Cardiac fibroblast (primary cell): ENCODE data around the gene EHHADH.
A peak's percentile ranks its signal among the peaks of the same experiment; 100 is the strongest.

Experiments
- DNase-seq, 2 donors: peaks; one replicate each; pipeline versions ENCODE4 v3.0.0 to v3.0.0-alpha.2; 2010; ENCODE audit warnings: low read depth in 2 of 2
- H3K4me3 ChIP-seq, 2 donors: replicated peaks in 1 of 2; 1 replicate in 1 of 2; 2 replicates in 1 of 2; pipeline ENCODE4 v1.5.1; 2011; ENCODE audit warnings: low read depth in 2 of 2, low read length in 2 of 2, mild to moderate bottlenecking in 2 of 2, moderate library complexity in 1 of 2
- TF ChIP-seq, protein P1 (sequence below): IDR thresholded peaks from one replicate; pipeline ENCODE4 v1.5.1; 2011; ENCODE audit warnings: low read depth, mild to moderate bottlenecking, low read length, inconsistent platforms

The EHHADH gene

DNA sequence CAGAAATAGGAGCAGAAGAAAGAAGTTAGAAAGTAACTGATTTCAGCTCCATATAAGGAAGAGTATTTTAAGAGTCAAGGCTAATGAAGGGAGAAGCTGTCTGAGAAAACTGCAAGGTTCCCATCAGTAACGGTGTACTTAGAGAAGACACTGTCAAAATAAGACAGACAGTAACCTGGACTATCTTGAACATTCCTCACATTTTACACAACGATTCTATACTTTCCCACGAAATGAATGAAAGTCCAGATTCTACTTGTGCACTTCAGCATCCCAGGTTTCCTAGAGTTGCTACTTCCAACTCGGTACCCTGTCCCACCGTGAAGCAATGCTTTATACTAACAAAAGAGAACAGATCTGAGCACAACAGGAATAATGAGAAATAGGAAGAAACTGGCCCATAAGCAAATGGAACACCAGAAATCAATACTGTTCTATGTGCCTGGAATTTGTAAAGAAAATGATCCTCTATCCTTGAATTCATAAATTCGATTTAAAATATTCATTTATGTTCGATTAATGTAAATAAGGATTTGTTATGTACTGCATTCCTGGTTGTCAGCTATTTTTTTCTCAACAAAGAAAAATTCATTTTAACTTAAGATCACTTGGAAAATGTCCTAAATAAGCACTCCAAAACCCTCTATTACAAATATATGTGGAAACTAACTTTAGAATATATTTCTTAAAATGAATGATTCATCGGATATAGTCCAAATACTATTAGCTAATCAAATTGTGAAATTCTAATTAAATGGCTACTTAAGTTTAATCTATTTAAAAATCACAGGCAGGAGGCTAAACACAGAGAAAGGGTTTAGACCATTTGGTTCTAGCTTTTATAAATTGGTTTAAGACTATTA lies 102.5 kb downstream of the EHHADH start:
- TF ChIP-seq, protein P1, sequence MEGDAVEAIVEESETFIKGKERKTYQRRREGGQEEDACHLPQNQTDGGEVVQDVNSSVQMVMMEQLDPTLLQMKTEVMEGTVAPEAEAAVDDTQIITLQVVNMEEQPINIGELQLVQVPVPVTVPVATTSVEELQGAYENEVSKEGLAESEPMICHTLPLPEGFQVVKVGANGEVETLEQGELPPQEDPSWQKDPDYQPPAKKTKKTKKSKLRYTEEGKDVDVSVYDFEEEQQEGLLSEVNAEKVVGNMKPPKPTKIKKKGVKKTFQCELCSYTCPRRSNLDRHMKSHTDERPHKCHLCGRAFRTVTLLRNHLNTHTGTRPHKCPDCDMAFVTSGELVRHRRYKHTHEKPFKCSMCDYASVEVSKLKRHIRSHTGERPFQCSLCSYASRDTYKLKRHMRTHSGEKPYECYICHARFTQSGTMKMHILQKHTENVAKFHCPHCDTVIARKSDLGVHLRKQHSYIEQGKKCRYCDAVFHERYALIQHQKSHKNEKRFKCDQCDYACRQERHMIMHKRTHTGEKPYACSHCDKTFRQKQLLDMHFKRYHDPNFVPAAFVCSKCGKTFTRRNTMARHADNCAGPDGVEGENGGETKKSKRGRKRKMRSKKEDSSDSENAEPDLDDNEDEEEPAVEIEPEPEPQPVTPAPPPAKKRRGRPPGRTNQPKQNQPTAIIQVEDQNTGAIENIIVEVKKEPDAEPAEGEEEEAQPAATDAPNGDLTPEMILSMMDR, result no peak
- H3K4me3 ChIP-seq, result no peak overlapping the region
- DNase-seq, result peak in 1 of 2 donors; percentile 32

DNA sequence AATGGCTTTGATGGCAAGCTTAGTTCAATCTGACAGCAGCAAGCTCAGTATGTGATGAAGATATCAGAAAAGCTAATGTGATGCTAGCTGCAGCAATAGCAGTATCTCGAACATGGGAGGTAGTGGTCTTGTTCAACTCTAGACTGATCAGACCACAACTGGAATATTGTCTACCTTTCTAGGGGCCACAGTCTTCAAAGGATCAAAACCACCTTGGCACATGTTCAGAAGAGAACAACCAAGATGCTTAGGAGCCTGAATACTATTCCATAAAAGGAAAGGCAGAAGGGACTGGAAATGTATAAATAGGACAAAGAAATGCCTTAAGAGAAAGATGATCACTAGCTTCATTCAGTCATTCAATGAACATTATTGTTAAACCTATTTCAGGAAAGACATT lies 103.3 kb downstream of the EHHADH start:
- no peak overlapping the region for H3K4me3 ChIP-seq
- DNase-seq, result no peak
- TF ChIP-seq, protein P1, result no peak

DNA sequence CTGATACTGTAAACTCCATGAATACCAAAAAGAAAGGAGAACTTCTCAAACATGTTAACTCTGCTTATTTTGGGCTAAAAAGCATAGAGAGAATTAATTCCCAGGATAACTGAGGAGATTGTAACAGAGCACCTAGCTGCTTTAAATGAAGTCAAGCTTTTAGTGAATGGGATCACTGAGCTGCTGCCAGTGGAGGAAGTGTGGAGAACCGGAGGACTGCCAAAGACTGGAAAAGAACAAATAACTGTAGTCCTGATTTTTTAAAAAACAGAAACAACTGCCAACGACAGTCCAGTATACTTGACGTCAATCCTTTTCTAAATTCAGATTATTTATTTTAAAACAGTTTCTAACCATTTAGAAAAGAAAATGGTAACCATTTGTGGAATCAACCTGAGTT lies 104.3 kb downstream of the EHHADH start:
- no peak for DNase-seq
- TF ChIP-seq, protein P1, result no peak
- no peak overlapping the region for H3K4me3 ChIP-seq

DNA sequence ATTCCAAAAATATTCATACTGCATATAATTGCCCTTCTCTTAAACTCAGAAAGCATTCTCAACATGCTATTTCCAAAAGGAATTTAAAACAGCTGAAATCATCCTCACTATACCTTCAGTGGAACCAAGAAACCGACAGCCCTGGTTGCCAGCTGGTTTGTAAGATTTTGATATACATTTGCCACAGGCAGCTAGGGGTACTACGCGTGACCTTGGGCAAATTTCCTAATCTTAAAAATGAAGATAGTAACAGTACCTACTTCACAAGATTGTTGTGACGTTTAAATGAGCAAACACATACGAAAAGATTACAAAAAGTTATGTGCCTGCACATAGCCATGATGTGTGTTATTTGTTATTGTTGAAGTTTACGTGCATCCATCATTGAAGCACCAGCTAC lies 108.3 kb downstream of the EHHADH start:
- TF ChIP-seq, protein P1, result no peak
- H3K4me3 ChIP-seq, result no peak overlapping the region
- DNase-seq, result no peak

- DNase-seq, result no peak
- TF ChIP-seq, protein P1, result no peak
- H3K4me3 ChIP-seq, result no peak overlapping the region
Measured at GRCh38 chr3:185144784-185145183, 109.1 kb downstream of the EHHADH start.
